ENCODE results near the gene ACVR2B.

DNA sequence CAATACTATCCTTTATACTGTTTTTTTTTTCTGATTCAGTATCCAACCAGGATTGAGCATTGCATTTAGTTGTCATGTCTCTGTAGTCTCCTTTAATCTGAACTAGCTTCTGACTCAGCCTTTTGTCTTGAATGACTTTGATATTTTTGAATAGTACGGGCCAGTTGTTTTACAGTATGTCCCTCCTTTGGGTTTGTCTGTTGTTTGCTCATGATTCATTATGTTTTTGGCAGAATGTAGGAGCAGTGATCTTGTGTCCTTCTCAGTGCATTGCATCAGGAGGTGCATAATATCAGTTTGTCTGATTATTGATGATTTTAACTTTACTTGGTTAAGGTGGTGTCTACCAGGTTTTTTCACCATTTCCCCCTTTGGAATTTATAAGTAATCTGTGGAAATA, 63.0 kb downstream of the ACVR2B start:
- TF ChIP-seq, protein P1, sequence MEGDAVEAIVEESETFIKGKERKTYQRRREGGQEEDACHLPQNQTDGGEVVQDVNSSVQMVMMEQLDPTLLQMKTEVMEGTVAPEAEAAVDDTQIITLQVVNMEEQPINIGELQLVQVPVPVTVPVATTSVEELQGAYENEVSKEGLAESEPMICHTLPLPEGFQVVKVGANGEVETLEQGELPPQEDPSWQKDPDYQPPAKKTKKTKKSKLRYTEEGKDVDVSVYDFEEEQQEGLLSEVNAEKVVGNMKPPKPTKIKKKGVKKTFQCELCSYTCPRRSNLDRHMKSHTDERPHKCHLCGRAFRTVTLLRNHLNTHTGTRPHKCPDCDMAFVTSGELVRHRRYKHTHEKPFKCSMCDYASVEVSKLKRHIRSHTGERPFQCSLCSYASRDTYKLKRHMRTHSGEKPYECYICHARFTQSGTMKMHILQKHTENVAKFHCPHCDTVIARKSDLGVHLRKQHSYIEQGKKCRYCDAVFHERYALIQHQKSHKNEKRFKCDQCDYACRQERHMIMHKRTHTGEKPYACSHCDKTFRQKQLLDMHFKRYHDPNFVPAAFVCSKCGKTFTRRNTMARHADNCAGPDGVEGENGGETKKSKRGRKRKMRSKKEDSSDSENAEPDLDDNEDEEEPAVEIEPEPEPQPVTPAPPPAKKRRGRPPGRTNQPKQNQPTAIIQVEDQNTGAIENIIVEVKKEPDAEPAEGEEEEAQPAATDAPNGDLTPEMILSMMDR (IDR thresholded peaks at IDR 0.05 in 2 of 3, conservative IDR thresholded peaks at IDR 0.05 in 1 of 3; ENCODE audit: borderline replicate concordance in 1 of 3, insufficient read depth in 1 of 3, low read depth in 2 of 3, low read length in 2 of 3), result no peak
- no peak for TF ChIP-seq POLR2A (IDR thresholded peaks at IDR 0.05; ENCODE audit: borderline replicate concordance, extremely low read depth, insufficient read depth, insufficient read length)
